Neural cell (in vitro differentiated cells): ENCODE data around the gene SIAE.

Experiments used
- CTCF ChIP-seq: fragments of 450-650 bp; IDR thresholded peaks from 2 replicates; pipeline ENCODE4 v1.5.1; 2014; ENCODE audit warnings: antibody characterized with exemption, mild to moderate bottlenecking, moderate library complexity; ENCODE audit not compliant: poor library complexity, severe bottlenecking
- EZH2 ChIP-seq: fragments of 200-600, 300-800 bp; shearing (Covaris generic), sonication (generic); IDR thresholded peaks from 2 replicates; pipeline ENCODE4 v1.6.1; 2014; ENCODE audit warnings: antibody characterized with exemption, low read length, borderline replicate concordance, mild to moderate bottlenecking; ENCODE audit not compliant: insufficient read depth, poor library complexity, severe bottlenecking
- POLR2AphosphoS5 ChIP-seq: IDR thresholded peaks from 2 replicates; pipeline ENCODE4 v1.6.1; 2012
- TAF1 ChIP-seq: IDR thresholded peaks from 2 replicates; pipeline ENCODE4 v1.6.1; 2012; ENCODE audit warnings: low read depth

- TF ChIP-seq CTCF, result no peak
- no peak for TF ChIP-seq POLR2AphosphoS5
- TF ChIP-seq TAF1, result no peak
- no peak for TF ChIP-seq EZH2
Measured at GRCh38 chr11:124610295-124610694, 63.2 kb downstream of the SIAE start.
